ENCODE results near the gene EPS15.

Gene EPS15

DNA sequence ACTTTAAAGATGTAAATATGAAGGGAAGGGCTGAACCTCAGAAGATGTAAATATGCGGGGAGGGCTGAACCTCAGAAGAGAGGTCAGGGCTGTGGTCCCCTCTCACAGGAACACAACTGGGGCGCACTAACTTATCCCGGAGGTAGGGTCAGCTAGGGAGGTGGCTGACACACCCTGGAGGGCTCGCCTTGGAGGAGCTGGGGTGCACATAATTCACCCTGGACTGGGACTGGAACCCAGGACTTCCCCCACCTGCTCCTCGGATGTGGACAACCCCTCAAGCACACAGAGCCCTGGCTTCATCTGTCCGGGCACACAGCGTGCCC is 174.8 kb downstream of the EPS15 start:
- Histone ChIP-seq H3K4me3 (ENCODE audit: low read depth, low read length, poor library complexity, severe bottlenecking) (peak overlapping the region; percentile 39), H3K4me1 (ENCODE audit: insufficient read depth, low read length, severe bottlenecking) (peaks cover 13% of the 10 kb centered on the region), H3K36me3 (ENCODE audit: insufficient read depth, low read length) (no peaks in the 10 kb centered on the region), H4K20me1 (ENCODE audit: insufficient read depth, low read length) (no peaks in the 10 kb centered on the region; the same call in 1 of the 2 replicates), H3K27me3 (ENCODE audit: insufficient read depth, low read length) (peaks cover 23% of the 10 kb centered on the region), H3F3A (ENCODE audit: insufficient read depth, low read length) (no peaks in the 10 kb centered on the region; the same call in 1 of the 2 replicates), H2AFZ (ENCODE audit: low read length) (no peak overlapping the region), H3K79me2 (ENCODE audit: insufficient read depth, low read length) (no peaks in the 10 kb centered on the region), H3K9ac (ENCODE audit: low read length) (no peak overlapping the region), H3K9me2 (ENCODE audit: low read depth, low read length) (no peaks in the 10 kb centered on the region), H3K27ac (ENCODE audit: low read depth, low read length, poor library complexity, severe bottlenecking) (no peak overlapping the region), H3K4me2 (ENCODE audit: low read length) (peak overlapping the region; percentile 60), H3K9me3 (ENCODE audit: low read length) (no peaks in the 10 kb centered on the region)
- TF ChIP-seq, protein P1, sequence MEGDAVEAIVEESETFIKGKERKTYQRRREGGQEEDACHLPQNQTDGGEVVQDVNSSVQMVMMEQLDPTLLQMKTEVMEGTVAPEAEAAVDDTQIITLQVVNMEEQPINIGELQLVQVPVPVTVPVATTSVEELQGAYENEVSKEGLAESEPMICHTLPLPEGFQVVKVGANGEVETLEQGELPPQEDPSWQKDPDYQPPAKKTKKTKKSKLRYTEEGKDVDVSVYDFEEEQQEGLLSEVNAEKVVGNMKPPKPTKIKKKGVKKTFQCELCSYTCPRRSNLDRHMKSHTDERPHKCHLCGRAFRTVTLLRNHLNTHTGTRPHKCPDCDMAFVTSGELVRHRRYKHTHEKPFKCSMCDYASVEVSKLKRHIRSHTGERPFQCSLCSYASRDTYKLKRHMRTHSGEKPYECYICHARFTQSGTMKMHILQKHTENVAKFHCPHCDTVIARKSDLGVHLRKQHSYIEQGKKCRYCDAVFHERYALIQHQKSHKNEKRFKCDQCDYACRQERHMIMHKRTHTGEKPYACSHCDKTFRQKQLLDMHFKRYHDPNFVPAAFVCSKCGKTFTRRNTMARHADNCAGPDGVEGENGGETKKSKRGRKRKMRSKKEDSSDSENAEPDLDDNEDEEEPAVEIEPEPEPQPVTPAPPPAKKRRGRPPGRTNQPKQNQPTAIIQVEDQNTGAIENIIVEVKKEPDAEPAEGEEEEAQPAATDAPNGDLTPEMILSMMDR (IDR thresholded peaks at IDR 0.05; ENCODE audit: low read length) = no peak
- TF ChIP-seq EZH2 (IDR thresholded peaks at IDR 0.05; ENCODE audit: borderline replicate concordance, low read length) = no peak

DNA sequence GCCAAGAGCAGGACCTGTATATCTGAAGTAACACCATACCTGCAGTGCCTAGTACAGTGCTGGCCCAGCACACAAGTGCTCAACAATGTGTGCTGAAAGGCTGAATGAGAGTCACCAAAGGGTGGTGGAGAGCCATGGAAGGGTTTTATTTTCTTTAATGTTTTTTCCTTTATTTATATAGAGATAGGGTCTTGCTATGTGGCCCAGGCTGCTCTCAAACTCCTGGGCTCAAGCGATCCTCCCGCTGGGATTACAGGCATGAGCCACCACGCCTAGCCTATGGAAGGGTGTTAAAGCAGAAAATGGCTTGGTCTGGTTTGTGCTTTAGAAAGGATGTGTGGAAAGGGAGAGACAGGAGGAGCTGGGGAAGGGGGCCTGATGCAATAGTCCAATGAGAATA is 175.4 kb downstream of the EPS15 start:
- H3K4me3 ChIP-seq (ENCODE audit: low read depth, low read length, poor library complexity, severe bottlenecking) = no peak overlapping the region
- H2AFZ ChIP-seq (ENCODE audit: low read length) = no peak overlapping the region
- H3K4me2 ChIP-seq (ENCODE audit: low read length) = no peak overlapping the region
- no peaks in the 10 kb centered on the region for H3F3A ChIP-seq (ENCODE audit: insufficient read depth, low read length)
- peaks cover 13% of the 10 kb centered on the region for H3K4me1 ChIP-seq (ENCODE audit: insufficient read depth, low read length, severe bottlenecking)
- no peaks in the 10 kb centered on the region for H3K79me2 ChIP-seq (ENCODE audit: insufficient read depth, low read length)
- no peaks in the 10 kb centered on the region; the same call in 1 of the 2 replicates for H4K20me1 ChIP-seq (ENCODE audit: insufficient read depth, low read length)
- no peak overlapping the region for H3K27ac ChIP-seq (ENCODE audit: low read depth, low read length, poor library complexity, severe bottlenecking)
- H3K36me3 ChIP-seq (ENCODE audit: insufficient read depth, low read length) = no peaks in the 10 kb centered on the region
- H3K27me3 ChIP-seq (ENCODE audit: insufficient read depth, low read length) = peaks cover 23% of the 10 kb centered on the region
- no peak for TF ChIP-seq EZH2 (IDR thresholded peaks at IDR 0.05; ENCODE audit: borderline replicate concordance, low read length)
- TF ChIP-seq, protein P1 (IDR thresholded peaks at IDR 0.05; ENCODE audit: low read length) = no peak
- no peak overlapping the region for H3K9ac ChIP-seq (ENCODE audit: low read length)
- no peaks in the 10 kb centered on the region for H3K9me2 ChIP-seq (ENCODE audit: low read depth, low read length)
- no peaks in the 10 kb centered on the region for H3K9me3 ChIP-seq (ENCODE audit: low read length)

DNA sequence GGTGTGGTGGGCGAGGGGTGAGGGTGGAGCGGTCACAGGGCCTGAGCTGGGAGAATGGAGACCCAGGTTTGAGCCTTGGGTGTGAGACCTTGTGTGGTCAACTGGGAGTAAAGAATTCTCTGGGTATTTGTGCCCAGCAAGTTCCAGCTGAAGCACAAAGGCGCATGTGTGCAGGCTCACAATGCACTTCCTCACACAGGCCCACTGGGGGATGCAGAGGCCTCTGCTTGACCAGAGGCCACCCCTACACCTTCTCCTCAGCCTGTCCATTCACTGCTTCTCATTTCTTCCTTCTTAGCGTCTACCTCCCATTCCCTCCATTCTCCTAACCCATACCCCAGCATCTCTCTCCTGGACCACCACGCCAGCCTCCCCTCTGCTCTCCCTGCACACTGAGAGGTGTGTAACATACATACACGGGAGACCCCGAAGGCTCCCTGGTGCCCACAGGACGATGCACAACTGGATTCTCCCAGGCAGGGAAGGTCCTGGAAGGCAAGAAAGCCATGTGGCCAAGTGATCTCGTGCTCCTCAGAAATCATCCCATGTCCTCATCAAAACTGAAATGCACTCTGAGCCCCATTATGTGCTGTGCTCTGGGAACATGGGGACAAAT is 176.4 kb downstream of the EPS15 start:
- no peak overlapping the region for H2AFZ ChIP-seq (ENCODE audit: low read length)

More for the DNA sequence above, 176.4 kb downstream of the EPS15 start:
- Histone ChIP-seq H3K79me2 (ENCODE audit: insufficient read depth, low read length) (no peaks in the 10 kb centered on the region), H3F3A (ENCODE audit: insufficient read depth, low read length) (no peaks in the 10 kb centered on the region), H3K27me3 (ENCODE audit: insufficient read depth, low read length) (peaks cover 23% of the 10 kb centered on the region), H3K9me2 (ENCODE audit: low read depth, low read length) (no peaks in the 10 kb centered on the region), H3K27ac (ENCODE audit: low read depth, low read length, poor library complexity, severe bottlenecking) (no peak overlapping the region), H3K9me3 (ENCODE audit: low read length) (no peaks in the 10 kb centered on the region), H4K20me1 (ENCODE audit: insufficient read depth, low read length) (no peaks in the 10 kb centered on the region; the same call in 1 of the 2 replicates), H3K4me2 (ENCODE audit: low read length) (no peak overlapping the region), H3K36me3 (ENCODE audit: insufficient read depth, low read length) (no peaks in the 10 kb centered on the region), H3K4me1 (ENCODE audit: insufficient read depth, low read length, severe bottlenecking) (peaks cover 13% of the 10 kb centered on the region), H3K4me3 (ENCODE audit: low read depth, low read length, poor library complexity, severe bottlenecking) (no peak overlapping the region), H3K9ac (ENCODE audit: low read length) (no peak overlapping the region)
- TF ChIP-seq, protein P1 (IDR thresholded peaks at IDR 0.05; ENCODE audit: low read length) = no peak
- TF ChIP-seq EZH2 (IDR thresholded peaks at IDR 0.05; ENCODE audit: borderline replicate concordance, low read length) = no peak
